Measurements from ENCODE around the gene ST6GALNAC3. TPM values are rescaled to one million over a fixed set of nuclear protein-coding genes. Genes with fewer than 3 reads are reported as not detected.

Gene ST6GALNAC3
- total RNA-seq, 1 experiment from 2014 or later = 0.03 TPM

DNA sequence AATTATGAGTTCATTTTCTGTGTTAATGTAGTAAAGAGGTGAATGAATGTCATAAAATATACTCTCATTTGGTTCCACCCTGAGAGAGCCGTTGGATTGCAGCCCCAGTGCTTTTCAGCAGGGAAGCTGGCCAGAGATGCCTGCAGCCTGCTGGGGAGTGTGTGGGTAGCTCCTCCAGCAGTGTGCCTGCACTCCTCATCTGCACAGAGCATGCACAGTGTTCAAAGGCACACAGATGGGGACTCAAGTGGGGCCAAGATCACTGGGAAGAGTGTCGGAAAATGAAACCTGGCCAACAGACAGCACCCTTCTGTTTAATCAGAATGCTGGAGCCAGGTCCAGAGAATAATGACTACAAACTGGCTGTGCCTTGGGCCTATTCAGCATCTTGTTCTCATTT lies 206.8 kb downstream of the ST6GALNAC3 start:
- DNase-seq (ENCODE audit: low read depth) = no peak

DNA sequence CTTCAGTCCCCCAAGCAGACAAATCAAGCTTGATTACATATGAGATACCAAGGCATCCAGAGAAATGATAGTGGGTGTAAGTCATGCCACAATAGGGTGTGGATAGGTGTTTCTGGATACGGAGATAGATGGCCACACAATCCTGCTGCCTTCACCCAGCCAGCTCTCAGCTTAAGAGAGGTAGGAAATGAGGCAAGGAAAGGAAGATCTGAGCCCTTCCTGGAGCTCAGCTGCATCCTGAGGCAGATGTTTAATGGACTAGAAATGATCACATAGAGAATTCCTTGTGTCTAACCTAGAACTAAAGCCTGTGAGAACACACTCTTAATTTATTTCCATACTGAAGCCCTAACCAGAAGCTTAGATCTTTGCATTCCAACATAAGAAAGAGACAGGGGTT lies 210.3 kb downstream of the ST6GALNAC3 start:
- DNase-seq (ENCODE audit: low read depth) = no peak

DNA sequence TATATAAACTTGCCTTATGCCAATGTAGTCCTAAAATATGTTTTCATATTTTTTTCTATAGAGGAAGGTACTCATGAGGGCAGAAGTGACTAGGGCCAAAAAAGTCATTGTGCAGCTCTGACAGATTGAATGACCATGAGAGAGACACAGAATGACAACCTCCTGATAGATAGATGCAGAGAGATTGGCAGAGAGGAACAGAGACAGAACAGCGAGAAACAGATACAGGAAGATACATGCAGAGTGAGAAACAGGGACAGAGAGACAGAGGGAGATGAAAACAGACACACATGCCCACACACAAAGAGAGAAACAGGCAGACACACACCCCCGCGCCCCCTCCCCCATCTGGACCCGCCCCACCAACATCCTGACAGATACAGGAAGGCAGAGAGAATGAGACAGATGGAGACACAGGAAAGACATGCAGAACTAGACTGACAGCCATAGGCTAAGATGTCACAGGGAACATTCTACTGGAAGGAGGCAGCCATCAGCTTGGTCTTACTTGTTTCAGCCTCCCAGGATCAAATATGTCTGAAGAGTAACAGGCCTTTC lies 211.1 kb downstream of the ST6GALNAC3 start:
- DNase-seq (ENCODE audit: low read depth) = no peak

DNA sequence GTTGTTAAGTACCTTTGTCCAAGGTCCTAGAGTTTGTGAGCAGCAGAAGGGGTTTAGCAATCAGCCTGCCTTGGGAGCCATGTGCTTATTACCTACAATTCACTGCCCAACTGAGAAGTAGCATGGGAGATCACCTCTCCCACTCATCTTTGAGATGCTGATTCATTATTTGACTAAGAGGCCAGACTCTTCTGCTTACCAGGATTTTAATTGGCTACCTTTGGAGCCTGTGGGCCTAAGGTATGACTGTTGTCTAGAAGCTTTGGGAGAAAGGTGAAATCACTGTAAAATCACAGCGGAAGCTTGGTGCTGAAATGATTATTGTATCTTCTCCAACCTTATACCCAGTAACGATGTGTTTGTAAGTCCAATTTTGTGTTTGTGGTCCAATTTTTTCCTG lies 213.4 kb downstream of the ST6GALNAC3 start:
- DNase-seq (ENCODE audit: low read depth) = no peak

DNA sequence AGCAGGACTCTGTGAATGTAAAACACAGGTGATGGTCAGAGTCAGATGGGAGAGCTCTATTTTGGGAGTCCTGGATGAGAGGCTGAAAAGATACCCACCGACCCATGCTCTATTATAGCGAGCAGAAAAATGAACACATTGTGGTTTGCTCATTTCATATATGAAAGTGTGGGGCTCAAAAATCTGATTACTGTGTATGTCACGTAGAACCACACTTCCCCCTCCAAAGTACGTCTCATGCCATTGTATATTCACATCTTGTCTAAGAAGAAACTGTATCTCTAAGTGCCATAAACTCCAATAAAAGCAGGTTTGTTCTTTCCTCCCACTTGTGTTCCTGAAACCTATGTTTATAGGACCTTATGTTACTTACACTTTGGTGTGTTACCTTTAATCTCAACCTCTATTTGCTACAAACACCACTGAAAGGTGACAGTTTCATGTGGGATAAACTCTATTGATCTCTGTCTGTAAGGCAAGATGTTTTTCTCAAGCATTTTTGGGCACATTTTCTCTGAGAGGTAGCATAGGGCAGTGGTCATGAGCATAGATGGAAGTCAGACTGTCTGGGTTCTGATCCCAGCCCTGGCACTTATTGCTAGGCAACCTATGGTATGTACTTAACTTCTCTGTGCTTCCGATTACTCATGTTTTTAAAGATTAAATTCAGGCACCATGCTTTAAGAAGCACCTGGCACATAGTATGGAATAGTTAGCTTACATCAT lies 214.4 kb downstream of the ST6GALNAC3 start:
- no peak for DNase-seq (ENCODE audit: low read depth)

DNA sequence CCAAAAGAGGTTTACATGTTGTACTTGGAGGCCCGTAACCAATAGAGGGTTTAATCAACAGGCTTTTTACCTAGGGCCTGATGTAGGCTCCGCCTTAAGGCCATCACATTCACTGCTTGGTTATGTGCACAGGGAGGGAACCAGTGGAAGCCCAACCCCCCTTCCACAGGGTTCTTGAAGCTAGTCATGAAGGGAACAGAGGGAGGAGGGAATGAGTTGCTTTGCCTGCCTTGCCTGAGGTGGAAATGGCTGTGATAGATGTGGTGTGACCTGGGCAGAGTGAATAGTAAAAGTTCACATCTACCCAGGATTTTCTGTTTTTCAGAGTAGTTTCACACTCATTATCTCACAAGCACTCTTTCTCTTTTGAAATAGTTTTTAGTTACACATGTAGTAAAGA lies 215.1 kb downstream of the ST6GALNAC3 start:
- DNase-seq (ENCODE audit: low read depth) = no peak

DNA sequence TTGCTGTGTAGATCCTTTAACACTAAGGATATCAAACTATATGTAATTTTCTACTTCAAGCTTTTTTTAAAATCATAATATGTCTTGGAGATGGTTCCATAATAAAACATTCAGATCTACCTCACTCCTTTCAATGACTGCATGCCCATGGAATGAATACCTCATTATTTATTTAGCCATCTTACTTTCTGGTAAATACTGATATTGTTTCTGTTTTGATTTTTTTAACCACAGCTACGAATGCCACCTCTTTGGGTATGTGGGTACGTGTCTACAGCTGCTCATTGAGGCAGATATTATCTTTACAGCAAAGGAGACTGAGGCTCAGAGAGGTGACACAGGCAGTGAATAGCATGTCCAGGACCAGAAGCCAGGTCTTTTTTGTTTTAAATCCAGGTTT lies 215.7 kb downstream of the ST6GALNAC3 start:
- DNase-seq (ENCODE audit: low read depth) = no peak

DNA sequence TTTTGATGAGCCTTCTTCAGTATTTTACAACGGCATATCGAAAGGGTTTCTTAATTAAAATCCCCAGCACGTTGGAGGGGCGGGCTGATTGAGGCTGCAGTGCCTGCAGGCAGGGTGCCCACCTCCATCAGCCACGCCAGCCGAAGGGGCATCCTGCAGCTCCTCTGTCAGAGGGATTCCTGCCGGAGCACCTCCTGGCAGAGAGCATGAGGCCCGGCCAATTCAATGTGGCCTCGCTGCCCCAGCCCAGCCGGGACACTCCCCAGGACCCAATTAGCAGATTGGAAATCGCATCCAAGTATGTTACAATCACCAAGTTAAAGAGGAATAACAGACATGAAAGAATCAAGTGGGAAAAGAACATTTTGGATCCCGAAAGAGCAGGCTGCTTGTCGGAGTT lies 216.6 kb downstream of the ST6GALNAC3 start:
- DNase-seq (ENCODE audit: low read depth) = no peak

DNA sequence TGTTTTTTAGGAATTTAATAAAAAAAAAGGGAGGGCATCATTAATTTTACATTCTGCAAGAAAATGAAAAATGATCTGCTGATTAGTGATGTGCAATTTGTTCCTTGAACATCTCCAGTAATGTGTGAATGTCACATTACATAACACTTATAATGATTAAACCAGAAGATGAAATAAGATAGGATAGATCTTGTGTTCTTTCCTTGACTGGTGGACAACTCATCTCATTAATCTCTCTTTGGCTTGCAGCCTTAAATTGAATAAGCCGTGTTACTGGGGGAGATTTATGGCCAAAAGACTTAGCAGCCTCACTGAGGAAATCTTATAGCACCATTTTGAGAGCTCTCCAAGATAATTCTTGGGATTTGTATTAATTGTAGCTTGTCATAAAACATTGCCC lies 217.2 kb downstream of the ST6GALNAC3 start:
- no peak for DNase-seq (ENCODE audit: low read depth)

DNA sequence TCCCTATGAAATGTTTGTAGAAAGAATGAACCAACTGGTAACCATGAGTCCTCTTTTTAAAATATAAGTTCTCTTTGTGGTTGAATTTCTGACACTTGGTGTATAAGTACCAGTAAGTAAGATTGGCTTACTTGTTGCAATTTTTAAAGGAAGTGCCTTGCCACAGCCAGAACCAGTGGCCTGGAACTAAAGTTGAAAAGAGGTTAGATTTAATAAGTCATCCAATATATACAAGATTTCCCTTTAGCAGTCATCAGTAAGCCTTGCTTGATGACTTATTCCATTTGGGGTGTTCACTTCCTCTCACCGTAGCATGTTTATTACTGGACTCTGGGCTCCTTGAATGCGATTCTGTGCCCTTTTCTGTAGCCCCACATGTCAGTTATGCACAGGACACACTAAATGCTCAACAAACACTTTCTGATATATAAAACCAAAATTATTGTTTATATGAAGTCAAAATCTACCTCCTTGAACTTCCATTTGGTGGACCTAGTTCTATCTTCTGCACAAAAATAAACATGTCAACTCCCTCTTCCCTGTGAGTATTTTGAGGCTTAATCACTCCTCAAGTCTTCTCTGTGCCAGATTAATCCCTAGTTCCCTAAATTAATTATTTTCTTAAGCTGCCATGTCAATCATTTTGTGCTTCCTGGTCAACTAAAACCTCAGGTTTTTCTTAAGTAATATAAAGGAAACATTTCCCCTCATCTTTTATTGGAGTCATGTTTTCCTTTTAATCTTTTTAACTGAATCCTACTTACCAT lies 218.1 kb downstream of the ST6GALNAC3 start:
- no peak for DNase-seq (ENCODE audit: low read depth)

DNA sequence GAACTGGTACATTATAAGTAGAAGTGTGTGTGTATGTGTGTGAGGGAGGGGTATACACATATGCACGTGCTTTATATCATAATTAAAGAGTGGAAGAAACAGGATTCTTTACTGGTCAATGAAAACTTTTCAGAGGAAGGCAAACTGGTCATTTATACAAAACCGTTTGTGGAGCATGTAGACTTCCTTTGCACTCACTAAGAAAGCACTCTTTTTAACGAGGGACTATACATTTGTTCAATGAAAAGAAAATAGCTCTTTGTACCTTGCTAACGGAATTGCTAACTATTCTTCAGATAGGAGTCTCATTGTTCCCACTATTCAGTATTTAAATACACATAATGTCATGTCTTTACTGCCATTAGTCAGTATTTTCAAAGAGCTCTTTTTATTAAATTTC lies 219.3 kb downstream of the ST6GALNAC3 start:
- DNase-seq (ENCODE audit: low read depth) = no peak

DNA sequence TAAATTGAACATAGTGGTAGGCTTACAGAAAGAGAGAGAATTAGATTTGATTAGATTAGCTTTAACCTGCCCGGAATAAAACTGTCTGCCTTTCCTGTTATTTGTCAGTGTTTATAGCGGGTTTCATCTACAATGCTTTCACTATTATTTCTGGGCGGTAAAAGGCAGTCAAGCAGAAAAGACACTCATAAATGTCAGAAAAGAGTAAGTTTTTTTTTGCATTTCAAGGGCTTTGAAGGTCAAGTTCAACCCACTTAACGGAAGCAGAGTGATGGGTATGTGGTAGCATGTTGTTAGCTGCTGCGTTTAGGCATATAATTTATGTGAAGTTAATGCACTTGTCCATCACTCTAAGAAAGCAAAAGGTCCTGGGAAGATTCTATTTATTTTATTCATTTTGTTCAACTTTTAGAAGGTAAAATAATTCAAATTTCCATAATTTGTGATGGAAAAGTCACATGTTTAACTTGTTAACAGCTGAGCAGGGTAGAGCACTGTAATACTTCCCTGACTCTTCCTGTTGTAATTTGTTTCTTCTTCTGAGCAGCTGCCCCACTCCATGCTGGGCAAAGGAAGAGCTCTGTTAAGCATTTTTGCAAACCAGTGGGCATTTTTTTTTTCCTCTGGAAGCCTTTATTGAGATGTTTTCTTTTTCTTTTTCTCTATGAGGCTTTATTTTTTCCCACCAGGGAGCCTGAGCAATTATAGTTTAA lies 220.1 kb downstream of the ST6GALNAC3 start:
- no peak for DNase-seq (ENCODE audit: low read depth)

DNA sequence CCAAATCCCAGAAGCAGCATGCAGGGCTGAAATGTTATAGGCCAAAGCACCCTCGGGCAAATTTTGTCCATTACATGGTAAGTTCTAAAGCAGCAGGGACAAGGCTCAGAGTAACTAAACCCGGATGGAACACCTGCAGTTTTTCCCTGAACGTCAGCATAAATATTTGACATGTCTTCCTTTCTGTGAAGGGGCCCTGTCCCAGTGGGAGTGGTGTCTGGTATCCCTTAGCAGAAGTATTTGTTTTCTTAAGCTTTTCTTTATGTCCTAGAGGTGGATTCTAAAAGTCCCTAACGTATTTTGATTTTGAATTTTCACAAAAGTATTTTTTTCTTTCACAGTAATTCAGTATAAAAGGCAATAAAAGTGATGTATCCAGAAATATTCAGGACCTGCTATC lies 223.9 kb downstream of the ST6GALNAC3 start:
- no peak for DNase-seq (ENCODE audit: low read depth)

DNA sequence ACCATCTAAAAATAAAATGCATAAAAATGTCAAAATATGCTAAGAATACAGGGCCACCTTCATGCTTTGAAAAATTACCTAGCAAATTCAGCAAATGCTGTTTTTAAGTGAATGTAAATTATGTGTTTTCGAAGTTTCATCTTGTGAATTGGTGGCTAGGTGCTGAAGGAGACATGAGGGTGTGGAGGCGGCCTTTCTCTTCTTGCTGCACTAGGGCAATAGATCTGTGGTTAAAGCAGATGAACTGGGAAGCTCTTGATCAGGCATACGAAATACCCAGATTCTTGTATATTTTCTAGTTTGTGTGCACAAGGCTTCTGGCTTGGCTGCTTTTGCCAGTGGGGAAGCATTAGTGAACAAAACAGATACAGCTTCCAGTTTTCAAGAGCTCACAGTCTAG lies 224.5 kb downstream of the ST6GALNAC3 start:
- no peak for DNase-seq (ENCODE audit: low read depth)

DNA sequence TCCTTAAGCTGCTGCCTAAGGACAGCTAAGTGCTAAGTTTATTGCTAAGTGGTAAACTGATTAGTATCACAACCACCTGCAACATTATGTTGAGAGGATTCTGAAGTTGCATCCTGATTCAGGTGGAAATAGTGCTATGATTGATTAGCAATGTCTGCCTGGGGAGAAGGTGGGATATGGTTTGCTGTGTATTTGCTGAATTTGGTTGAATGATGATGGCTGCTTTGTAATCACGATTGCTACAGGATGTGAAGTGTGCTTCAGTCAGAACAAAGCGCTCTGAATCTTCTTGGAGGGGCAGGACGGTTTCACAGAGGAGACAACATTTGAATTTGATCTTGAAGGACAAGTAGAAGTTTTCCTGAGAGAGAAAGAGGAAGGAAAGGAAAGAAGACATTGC lies 226.0 kb downstream of the ST6GALNAC3 start:
- DNase-seq (ENCODE audit: low read depth) = no peak

DNA sequence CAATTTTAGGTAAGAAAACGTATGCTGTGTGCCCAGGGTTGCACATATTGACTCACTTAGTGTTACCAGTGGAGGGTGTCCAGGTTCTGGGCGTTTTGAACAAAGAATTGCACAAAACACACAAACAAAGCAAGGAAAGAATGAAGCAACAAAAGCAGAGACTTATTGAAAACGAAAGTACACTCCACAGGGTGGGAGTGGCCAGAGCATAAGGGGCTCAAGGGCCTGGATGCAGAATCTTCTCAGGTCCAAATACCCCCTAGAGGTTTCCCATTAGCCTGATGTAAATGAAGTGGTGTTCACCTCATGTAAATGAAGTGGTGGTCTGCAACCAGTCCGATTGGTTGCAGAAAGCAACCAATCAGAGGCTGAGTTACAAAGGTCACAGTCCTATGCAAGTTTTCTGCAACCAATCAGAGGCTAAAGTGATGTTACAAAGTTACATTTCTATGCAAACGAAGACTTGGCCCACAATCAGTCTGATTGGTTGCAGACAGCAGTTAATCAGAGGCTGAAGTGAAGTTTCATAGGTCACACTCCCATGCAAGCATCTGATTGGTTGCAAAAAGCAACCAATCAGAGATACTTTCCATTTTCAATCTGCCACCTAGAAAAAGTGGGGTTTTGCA lies 228.3 kb downstream of the ST6GALNAC3 start:
- DNase-seq (ENCODE audit: low read depth) = peak; percentile 66

DNA sequence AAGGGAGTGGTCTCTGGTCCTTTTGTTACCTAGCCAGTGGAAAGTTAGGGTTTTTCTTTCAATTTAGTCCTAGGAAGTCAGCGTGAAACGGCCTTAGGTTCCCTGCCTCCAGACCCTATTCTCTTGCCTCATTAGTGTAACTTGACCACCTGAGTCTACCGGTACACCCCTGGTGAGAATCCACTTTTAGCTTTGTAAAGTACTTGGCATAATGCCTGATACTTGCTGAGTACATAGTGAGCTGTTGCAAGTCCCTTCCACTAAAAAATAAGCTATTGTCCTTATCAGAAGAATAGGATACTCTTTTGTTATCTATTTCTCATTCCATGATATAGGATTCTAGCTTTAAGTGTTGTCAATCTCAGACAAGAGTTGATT lies 228.8 kb downstream of the ST6GALNAC3 start:
- no peak for DNase-seq (ENCODE audit: low read depth)

DNA sequence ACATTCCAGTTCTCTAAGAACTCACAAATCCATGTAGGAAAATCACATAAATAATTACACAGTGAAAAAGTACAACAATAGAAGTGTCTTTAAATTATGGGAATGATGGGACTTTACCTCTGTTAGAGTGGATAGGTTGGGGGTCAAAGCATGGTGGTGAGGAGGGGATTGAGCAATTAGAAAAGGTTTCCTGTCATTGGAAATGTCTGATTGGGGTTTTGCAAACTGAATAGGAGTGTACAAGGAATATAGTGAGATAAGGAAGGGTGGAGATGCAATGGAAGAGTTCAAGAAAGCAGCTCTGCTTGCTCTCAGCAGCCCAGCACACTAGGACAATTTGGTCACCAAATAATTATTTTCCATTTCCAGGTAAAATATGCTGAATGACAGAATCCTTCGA lies 238.8 kb downstream of the ST6GALNAC3 start:
- DNase-seq (ENCODE audit: low read depth) = no peak

DNA sequence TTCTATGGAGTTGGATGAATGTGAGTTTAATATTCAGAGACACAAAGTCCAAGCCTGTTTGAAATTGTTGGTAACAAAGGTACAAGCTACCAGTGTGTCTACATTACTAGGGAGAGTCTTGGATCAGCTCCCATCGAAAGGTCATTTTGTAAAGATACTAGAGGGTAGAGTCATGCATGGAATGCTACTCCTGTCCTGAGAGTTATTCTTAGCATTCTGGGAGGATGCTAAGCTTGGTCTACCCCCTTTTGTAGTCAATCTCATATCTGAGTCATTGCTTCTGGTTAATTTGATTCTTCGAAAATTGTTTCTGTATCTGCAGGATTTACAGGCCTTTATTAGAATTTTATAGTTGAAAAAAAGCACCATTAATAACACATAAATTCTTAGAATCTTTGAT lies 240.2 kb downstream of the ST6GALNAC3 start:
- no peak for DNase-seq (ENCODE audit: low read depth)

DNA sequence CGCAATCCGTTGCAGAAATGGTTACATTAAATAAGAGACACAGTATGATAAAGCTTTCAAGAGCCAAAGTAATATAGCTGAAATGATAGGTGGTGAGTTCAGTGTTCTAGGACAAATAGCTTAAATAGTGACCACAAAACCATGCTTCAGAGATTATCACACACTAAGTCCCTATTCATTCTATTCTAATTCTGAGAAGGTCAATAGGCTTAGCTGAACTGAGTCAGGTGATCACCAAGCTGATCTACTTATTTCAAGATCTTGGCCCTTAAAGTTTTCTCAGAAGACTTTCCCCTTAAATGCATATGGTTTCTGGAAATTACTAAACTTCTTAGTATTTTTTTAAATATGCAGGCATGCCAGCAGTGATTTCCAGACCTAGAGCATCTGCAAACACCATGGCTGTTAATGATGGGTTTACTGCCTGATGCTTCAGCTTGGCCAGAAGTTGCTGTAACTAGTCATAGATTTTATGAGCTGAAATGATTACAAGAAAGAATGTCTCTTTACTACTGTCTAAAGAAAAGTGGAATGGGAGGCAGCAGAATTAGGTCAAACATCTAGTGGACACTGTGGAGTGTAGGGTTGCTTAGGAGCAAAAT lies 242.9 kb downstream of the ST6GALNAC3 start:
- no peak for DNase-seq (ENCODE audit: low read depth)

DNA sequence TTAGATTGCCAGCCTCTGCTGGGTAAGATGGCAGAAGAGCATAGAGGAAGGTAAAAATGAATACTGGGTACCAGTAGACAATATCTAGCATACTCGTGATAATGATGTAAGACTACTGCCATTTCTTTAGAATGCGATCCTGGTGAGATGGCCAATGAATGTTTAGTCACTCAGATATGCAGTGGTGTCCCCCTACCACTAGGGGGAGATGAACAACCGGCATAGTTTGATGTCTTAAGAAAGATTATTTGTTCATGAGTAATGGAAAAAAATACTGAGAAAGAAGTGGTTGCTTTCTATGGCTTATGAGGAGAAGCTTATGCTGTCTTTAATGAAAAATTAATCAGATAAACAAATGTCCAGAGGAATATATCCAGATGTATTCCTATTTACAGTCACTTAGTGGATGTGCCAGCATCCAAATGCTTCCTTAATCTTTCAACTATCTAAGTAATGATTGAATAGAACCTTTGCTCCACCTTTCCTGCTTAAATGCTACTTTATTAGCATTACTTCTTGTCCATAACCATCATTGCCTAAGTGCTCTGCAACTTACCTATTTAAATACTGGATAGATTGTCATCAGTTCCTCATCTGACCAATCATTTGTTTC lies 256.6 kb downstream of the ST6GALNAC3 start:
- peak; percentile 54 for DNase-seq (ENCODE audit: low read depth)

All from HT1080 (cell line).